OCI-LY3 (cell line): Measurements from ENCODE around the gene IRAK1.

Source experiments
- CTCF ChIP-seq: fragments of 200-600, 300-600 bp; sonication (generic); IDR thresholded peaks from 2 replicates; pipeline ENCODE4 v1.5.1; 2014; ENCODE audit warnings: antibody characterized with exemption, low read length, low read depth
- EZH2phosphoT487 ChIP-seq: fragments of 200-600 bp; shearing (Covaris generic); IDR thresholded peaks from 2 replicates; pipeline ENCODE4 v1.6.1; 2018; ENCODE audit warnings: antibody characterized with exemption, mixed run types, low read depth

GRCh38 chrX:153969904-153970356 lies 49.8 kb downstream of the IRAK1 start:
- TF ChIP-seq CTCF (no peak), EZH2phosphoT487 (no peak)
